Amniotic epithelial cell (primary cell): Measurements from ENCODE around the gene FAM135A.
"Not testable (repeated sequence)": the region's sequence is repeated elsewhere in the genome, so short reads cannot be mapped to it uniquely, and the experiment has no call there.

ENCODE experiments used
- DNase-seq: peaks from one replicate; pipeline ENCODE4 v3.0.0-alpha.2; 2010; ENCODE audit warnings: low read depth

The FAM135A gene

DNA sequence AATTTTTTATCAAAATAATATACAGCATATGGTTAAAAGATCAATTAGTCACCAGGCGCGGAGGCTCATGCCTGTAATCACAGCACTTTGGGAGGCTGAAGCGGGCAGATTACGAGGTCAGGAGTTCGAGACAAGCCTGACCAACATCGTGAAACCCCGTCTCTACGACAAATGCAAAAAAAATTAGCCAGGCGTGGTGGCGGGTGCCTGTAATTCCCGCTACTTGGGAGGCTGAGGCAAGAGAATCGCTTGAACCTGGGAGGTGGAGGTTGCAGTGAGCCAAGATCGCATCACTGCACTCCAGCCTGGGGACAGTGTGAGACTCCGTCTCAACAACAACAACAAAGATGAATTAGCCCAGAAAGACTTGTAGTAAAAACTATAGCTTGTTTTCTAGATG lies 46.4 kb downstream of the FAM135A start:
- DNase-seq, result not testable (repeated sequence)

GRCh38 chr6:70470016-70470415 lies 56.7 kb downstream of the FAM135A start:
- peak; percentile 41 for DNase-seq

GRCh38 chr6:70470510-70470909 lies 57.2 kb downstream of the FAM135A start:
- DNase-seq, result peak; percentile 3

DNA sequence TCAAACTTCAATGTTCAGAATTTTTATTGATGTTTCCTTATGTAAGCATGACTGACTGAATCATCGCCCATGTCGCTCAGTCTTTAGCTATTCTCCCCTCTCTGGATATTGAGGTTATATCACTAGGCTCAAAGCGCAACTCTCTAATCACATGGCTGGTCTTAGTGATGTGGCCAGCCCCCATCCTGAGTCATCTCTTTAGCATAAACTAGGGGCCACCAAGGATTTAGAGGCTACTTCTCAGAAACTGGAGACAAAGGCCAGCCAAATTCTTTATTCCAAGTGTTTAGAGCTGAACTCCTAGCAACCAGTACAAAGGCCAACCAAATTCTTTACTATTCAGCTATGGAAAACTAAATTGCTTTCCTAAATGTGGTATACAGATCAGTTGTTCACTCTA lies 61.4 kb downstream of the FAM135A start:
- DNase-seq, result peak; percentile 10

GRCh38 chr6:70479236-70479635 lies 65.9 kb downstream of the FAM135A start:
- peak; percentile 80 for DNase-seq

DNA sequence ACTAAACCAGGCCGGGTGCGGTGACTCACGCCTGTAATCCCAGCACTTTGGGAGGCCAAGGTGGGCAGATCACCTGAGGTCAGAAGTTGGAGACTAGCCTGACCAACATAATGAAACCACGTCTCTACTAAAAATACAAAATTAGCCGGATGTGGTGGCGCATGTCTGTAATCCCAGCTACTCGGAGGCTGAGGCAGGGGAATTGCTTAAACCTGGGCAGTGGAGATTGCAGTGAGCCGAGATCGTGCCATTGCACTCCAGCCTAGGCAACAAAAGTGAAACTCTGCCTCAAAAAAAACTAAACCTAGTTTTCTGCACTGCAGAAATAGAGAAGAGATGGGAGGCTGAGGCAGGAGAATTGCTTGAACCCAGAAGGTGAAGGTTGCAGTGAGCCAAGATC lies 73.3 kb downstream of the FAM135A start:
- DNase-seq, result not testable (repeated sequence)

DNA sequence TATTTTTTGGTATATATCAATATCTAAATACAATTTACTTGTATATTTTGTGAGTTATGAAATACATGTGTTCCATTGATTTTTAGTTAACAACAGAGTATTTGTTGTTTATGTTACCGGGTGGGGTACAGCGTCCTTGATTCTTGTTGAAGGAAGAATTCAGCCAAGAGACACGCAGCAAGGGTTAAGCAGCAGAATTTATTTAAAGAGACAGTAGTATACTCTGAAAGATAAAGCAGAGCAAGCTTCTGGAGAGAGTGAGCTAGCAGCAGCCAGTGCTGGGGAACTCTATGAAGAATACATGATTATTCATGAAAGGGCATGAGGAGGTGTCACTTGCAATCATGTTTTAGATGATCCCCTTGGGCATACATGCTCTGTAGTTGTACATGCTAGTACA lies 76.1 kb downstream of the FAM135A start:
- no peak for DNase-seq

- DNase-seq, result no peak
These were observed 81.5 kb downstream of the FAM135A start for GRCh38 chr6:70494833-70495232.

GRCh38 chr6:70495790-70496189 lies 82.5 kb downstream of the FAM135A start:
- DNase-seq, result not testable (repeated sequence)

DNA sequence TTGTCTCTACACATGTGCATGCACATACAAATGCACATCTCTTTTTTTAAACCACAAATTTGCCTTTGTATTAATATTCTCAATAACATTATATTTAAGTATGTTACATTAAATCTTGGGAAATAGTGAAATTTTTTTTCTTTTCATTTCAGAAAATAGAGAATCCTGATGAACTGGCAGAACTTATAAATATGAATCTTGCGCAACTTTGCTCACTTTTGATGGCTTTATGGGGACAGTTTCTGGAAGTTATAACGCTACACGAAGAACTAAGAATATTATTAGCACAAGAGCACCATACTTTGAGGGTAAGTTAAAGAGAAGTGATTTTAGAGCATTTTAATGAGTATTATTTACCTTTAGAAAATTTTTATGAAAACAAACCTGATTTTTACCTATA lies 89.2 kb downstream of the FAM135A start:
- DNase-seq, result no peak

GRCh38 chr6:70503813-70504465 lies 90.6 kb downstream of the FAM135A start:
- DNase-seq, result no peak

GRCh38 chr6:70506321-70506720 lies 93.0 kb downstream of the FAM135A start:
- no peak for DNase-seq

DNA sequence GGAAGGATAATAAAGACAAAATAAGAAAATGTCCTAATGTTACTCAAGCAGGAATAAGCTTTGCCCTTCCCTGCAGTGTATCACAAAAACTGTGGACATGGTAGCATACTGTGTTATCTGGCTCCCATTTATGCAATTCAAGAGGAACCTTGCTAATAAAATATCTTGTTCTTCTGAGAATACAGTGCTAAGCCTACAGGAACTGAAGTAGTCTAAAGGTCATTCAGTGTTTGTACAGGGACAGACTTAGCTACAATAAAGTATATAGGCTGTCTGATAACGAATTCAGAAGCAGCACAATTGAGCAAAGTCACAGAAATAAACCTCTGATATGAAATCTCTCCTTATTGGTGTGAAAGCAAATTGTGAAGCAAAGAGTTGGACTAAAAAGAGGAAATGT lies 93.9 kb downstream of the FAM135A start:
- DNase-seq, result no peak

DNA sequence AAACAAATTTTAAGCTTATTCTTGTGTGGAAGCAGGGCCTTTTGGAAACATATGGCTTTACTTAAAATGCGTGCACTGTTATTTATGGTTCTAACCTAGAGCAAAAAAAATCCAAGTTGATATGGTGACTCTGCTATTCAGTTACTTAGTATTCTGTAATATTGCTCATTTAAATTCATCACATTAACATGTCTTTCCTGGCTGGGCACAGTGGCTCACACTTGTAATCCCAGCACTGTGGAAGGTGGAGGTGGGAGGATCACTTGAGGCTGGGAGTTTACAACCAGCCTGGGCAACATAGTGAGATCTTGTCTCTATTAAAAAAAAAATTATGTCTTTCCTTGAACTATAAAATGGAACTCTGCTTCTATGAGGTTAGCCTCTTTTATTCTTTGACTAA lies 95.6 kb downstream of the FAM135A start:
- no peak for DNase-seq

DNA sequence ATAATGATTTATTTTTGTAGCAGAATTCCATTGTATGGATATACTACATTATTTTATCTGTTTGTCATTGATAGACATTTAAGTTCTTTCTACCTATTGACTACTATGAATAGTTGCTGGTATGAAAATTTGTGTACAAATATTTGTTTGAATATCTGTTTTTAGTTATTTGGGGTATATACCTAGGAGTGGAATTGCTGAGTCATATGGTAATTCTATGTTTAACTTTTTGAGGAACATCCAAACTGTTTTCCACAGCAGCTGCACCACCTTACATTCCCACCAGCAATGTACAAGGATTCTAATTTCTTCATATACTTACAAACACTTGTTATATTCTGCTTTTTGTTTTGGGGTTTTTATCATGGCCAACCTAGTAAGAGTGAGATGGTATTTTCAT lies 97.3 kb downstream of the FAM135A start:
- DNase-seq, result no peak

- no peak for DNase-seq
These were observed 105.4 kb downstream of the FAM135A start for GRCh38 chr6:70518723-70519122.

GRCh38 chr6:70520575-70520974 lies 107.3 kb downstream of the FAM135A start:
- peak; percentile 9 for DNase-seq

DNA sequence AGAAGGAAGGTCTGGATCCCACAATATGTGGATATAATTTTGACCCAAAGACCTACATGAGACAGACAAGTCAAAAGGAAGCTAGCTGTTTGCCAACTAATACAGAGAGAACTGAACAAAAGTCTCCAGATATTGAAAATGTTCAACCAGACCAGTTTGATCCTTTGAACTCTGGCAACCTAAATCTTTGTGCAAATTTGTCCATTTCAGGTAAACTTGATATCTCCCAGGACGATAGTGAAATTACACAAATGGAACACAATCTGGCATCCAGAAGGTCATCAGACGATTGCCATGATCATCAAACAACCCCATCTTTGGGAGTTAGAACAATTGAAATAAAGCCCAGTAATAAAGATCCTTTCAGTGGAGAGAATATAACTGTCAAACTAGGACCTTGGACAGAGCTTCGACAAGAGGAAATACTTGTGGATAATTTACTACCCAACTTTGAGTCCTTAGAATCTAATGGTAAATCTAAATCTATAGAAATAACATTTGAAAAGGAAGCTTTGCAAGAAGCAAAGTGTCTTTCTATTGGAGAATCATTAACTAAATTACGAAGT lies 111.5 kb downstream of the FAM135A start:
- DNase-seq, result peak; percentile 3

- DNase-seq, result no peak
These were observed 113.9 kb downstream of the FAM135A start for GRCh38 chr6:70527071-70527737.

DNA sequence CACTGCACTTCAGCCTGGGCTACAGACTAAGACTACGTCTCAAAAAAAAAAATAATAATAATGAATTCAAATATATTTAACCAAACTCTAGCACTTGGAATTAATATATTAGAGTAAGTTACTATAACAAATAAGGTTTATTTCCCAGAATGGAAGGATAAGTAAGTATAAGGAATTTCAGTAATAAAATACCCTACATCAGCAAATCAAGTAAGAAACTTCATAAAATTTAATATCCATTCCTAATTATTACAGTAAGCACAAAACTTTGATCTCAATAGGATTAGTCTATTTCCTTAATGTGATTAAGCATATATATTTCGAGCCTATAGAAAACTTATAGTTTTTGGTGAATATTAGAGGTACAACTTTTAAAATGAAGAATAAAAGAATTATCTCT lies 116.7 kb downstream of the FAM135A start:
- no peak for DNase-seq

GRCh38 chr6:70531133-70531532 lies 117.8 kb downstream of the FAM135A start:
- no peak for DNase-seq

DNA sequence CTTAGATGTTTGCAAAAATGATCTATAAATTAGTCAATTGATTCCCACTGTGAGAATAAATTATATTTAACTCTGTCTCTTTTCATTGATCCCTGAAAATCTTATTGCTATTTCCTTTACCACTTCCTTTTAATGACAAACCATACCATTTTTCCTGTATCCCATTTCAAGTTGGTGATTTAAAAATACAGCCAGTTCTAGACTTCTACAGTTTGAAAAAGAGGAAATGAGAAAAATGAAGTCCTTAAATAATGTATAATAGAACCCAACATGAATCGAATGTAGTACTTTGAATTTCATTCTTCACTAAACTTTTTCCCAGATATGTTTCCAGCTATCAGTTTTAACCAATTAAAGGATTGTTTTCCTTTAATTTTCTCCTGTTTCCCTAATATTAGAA lies 124.0 kb downstream of the FAM135A start:
- no peak for DNase-seq

- no peak for DNase-seq
These were observed 125.1 kb downstream of the FAM135A start for GRCh38 chr6:70538376-70538775.

- peak; percentile 21 for DNase-seq
These were observed 134.0 kb downstream of the FAM135A start for GRCh38 chr6:70547313-70547712.
